Measurements from ENCODE around the gene PCSK5.

DNA sequence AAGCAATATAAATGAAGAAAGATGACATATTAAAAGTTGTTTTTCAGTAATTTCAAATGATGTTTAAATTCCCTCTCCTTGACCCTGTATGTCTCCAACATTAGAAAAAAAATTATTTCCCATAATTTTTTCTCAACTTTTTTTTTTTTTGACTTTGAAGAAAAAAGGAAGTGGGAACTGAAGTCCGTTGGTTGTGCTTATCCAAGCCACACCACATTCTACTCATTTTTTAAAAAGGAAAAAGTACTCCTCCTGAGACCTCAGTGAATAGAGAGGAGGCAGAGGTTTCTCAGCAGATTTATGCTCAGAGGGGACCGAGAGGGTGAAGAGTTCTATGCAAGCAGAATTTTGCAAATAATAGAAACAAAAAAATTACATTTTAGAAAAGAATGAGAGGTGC is 123.3 kb downstream of the PCSK5 start:
- TF ChIP-seq, protein P1, sequence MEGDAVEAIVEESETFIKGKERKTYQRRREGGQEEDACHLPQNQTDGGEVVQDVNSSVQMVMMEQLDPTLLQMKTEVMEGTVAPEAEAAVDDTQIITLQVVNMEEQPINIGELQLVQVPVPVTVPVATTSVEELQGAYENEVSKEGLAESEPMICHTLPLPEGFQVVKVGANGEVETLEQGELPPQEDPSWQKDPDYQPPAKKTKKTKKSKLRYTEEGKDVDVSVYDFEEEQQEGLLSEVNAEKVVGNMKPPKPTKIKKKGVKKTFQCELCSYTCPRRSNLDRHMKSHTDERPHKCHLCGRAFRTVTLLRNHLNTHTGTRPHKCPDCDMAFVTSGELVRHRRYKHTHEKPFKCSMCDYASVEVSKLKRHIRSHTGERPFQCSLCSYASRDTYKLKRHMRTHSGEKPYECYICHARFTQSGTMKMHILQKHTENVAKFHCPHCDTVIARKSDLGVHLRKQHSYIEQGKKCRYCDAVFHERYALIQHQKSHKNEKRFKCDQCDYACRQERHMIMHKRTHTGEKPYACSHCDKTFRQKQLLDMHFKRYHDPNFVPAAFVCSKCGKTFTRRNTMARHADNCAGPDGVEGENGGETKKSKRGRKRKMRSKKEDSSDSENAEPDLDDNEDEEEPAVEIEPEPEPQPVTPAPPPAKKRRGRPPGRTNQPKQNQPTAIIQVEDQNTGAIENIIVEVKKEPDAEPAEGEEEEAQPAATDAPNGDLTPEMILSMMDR (IDR thresholded peaks at IDR 0.05) = no peak
- TF ChIP-seq POLR2A (IDR thresholded peaks at IDR 0.05) = no peak
